CD4-positive, CD25-positive, alpha-beta regulatory T cell (primary cell): ENCODE data around the gene TTLL5. TPM values are rescaled to one million over a fixed set of nuclear protein-coding genes. Genes with fewer than 3 reads are reported as not detected.
"Not testable (repeated sequence)": the region's sequence is repeated elsewhere in the genome, so short reads cannot be mapped to it uniquely, and the experiment has no call there.

ENCODE experiments used
- ATAC-seq, 2 donors: fragments of 150-1000 bp; cut with Tn5 transposase; one replicate each; pipeline ENCODE4 v1.10.0; 2021; ENCODE audit warnings: low read depth in 2 of 2, moderate number of reproducible peaks in 2 of 2, moderate library complexity in 1 of 2
- DNase-seq, 3 donors: peaks; one replicate each; pipeline versions ENCODE4 v3.0.0 to v3.0.0-alpha.2; 2012 to 2022; ENCODE audit warnings: mixed read lengths in 1 of 3
- H3K27ac ChIP-seq: one replicate; pipeline ENCODE4 v1.7.0; 2013; ENCODE audit warnings: mild to moderate bottlenecking, low read length; ENCODE audit not compliant: insufficient read depth, poor library complexity, severe bottlenecking
- H3K27me3 ChIP-seq: one replicate; pipeline ENCODE4 v1.7.0; 2013; ENCODE audit warnings: low read length; ENCODE audit not compliant: control insufficient read depth, insufficient read depth
- H3K36me3 ChIP-seq: one replicate; pipeline ENCODE4 v1.7.0; 2013; ENCODE audit warnings: mild to moderate bottlenecking, low read length, moderate library complexity; ENCODE audit not compliant: control insufficient read depth, insufficient read depth
- H3K4me1 ChIP-seq: 2 replicates; pipeline ENCODE4 v1.7.0; 2013; ENCODE audit warnings: mild to moderate bottlenecking, low read length; ENCODE audit not compliant: insufficient read depth, control insufficient read depth, poor library complexity, severe bottlenecking
- H3K4me3 ChIP-seq: one replicate; pipeline ENCODE4 v1.7.0; 2013; ENCODE audit warnings: low read depth, mild to moderate bottlenecking, low read length, moderate library complexity
- H3K9me3 ChIP-seq, 2 experiments: 1 replicate in 1 of 2; 2 replicates in 1 of 2; pipeline ENCODE4 v1.7.0; 2013; ENCODE audit warnings: low read length in 2 of 2, mild to moderate bottlenecking in 1 of 2, moderate library complexity in 1 of 2; ENCODE audit not compliant: control insufficient read depth in 2 of 2
- H3K27ac Mint-ChIP-seq, 3 donors: one replicate each; pipeline ENCODE4 v1.8.0; 2020 to 2022; ENCODE audit warnings: mild to moderate bottlenecking in 3 of 3, mixed read lengths in 3 of 3, moderate library complexity in 2 of 3
- H3K27me3 Mint-ChIP-seq: one replicate; pipeline ENCODE4 v1.8.0; 2022; ENCODE audit warnings: mild to moderate bottlenecking, mixed read lengths
- H3K36me3 Mint-ChIP-seq: one replicate; pipeline ENCODE4 v1.8.0; 2020; ENCODE audit warnings: mixed read lengths
- H3K4me1 Mint-ChIP-seq, 4 donors: one replicate each; pipeline ENCODE4 v1.8.0; 2020 to 2022; ENCODE audit warnings: mixed read lengths in 4 of 4, mild to moderate bottlenecking in 1 of 4
- H3K4me3 Mint-ChIP-seq, 4 donors: one replicate each; pipeline ENCODE4 v1.8.0; 2020 to 2022; ENCODE audit warnings: mild to moderate bottlenecking in 4 of 4, mixed read lengths in 4 of 4, moderate library complexity in 3 of 4
- H3K9me3 Mint-ChIP-seq, 7 donors: one replicate each; pipeline ENCODE4 v1.8.0; 2020 to 2022; ENCODE audit warnings: mixed read lengths in 7 of 7, mild to moderate bottlenecking in 3 of 7, moderate library complexity in 2 of 7
- polyA plus RNA-seq, 4 donors: library from polyadenylated mRNA; unstranded; fragments of 300-500 nt; fragmentation: Illumina TruSeq; gene quantifications; one replicate each; pipeline ENCODE4 v1.2.3, GENCODE V29; 2021
- total RNA-seq: library from RNA; stranded (reverse); gene quantifications from one replicate; pipeline ENCODE4 v1.2.3, GENCODE V29; 2022

The TTLL5 gene
- total and polyA plus RNA-seq, 5 donors from 2014 or later: 4.9 to 39.2 (median 8.7) TPM

DNA sequence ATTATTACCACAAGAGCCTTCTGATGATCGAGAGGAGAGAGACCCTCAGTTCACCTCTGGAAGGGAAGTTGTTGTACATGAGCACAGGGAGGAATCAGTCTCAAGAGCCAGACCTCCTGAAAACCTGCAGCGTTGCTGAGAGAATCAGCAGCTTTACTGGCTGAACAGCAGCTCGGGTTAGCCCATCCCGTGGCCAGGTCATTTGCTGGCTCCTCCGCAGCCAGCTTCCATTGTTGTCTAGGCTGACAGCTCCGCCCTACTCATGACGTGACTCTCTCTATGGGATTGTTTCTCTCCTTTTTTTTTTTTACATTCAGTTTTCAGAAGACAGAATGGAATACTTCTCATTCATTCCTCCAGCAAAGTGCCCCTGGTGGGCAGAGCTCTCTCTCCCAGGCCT is 250.8 kb downstream of the TTLL5 start:
- Histone ChIP-seq H3K36me3 (no peaks in the 10 kb centered on the region), H3K27ac (no peak overlapping the region), H3K4me3 (no peak overlapping the region), H3K9me3 (no peaks in the 10 kb centered on the region), H3K27me3 (no peaks in the 10 kb centered on the region), H3K4me1 (no peaks in the 10 kb centered on the region)
- Mint-ChIP-seq H3K4me1 (peaks cover 0 to 2% (median under 1%) of the 10 kb centered on the region in 4 donors), H3K27ac (peak overlapping the region in 1 of 3 donors; percentile 53), H3K27me3 (no peaks in the 10 kb centered on the region), H3K36me3 (peaks cover 20% of the 10 kb centered on the region), H3K9me3 (peaks cover 0 to 1% (median 0%) of the 10 kb centered on the region in 7 donors), H3K4me3 (no peak overlapping the region)
- no peak for DNase-seq
- no peak for ATAC-seq

DNA sequence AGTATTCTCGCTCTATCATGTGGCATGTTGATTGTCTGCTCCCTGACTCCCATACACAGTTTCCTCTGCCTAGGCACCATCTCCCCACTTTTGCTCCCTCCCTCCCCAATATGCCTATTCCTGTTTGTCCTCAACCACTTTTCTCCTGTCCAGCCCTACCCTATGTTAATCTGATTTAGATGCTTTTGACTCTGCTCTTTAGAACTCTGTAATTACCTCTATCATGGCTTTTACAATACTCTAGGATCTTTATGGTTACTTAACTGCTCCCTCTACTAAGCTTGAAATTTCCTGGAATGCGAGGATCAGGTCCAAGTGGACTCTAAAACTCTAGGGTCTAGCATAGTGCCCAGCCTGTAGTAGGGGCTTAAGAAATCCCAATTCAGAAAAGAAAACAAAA is 252.1 kb downstream of the TTLL5 start:
- Mint-ChIP-seq H3K4me1 (no peaks in the 10 kb centered on the region), H3K27me3 (no peaks in the 10 kb centered on the region), H3K36me3 (peaks cover 26% of the 10 kb centered on the region), H3K9me3 (peaks cover 0 to 1% (median 0%) of the 10 kb centered on the region in 7 donors), H3K4me3 (no peak overlapping the region), H3K27ac (no peak overlapping the region)
- H3K36me3 ChIP-seq: no peaks in the 10 kb centered on the region
- H3K4me1 ChIP-seq: no peaks in the 10 kb centered on the region
- DNase-seq: no peak
- H3K4me3 ChIP-seq: no peak overlapping the region
- no peak for ATAC-seq
- H3K27me3 ChIP-seq: no peaks in the 10 kb centered on the region
- no peak overlapping the region for H3K27ac ChIP-seq
- H3K9me3 ChIP-seq: no peaks in the 10 kb centered on the region

GRCh38 chr14:75915045-75915444 is 254.0 kb downstream of the TTLL5 start:
- Histone ChIP-seq H3K36me3 (no peaks in the 10 kb centered on the region), H3K27me3 (no peaks in the 10 kb centered on the region), H3K27ac (no peak overlapping the region), H3K4me3 (no peak overlapping the region), H3K9me3 (no peaks in the 10 kb centered on the region), H3K4me1 (no peaks in the 10 kb centered on the region)
- H3K27ac Mint-ChIP-seq: no peak overlapping the region
- ATAC-seq (no peak), DNase-seq (no peak)
- no peak overlapping the region for H3K4me3 Mint-ChIP-seq
- H3K27me3 Mint-ChIP-seq: no peaks in the 10 kb centered on the region
- H3K4me1 Mint-ChIP-seq: no peaks in the 10 kb centered on the region
- peaks cover 0 to 2% (median 0%) of the 10 kb centered on the region in 7 donors for H3K9me3 Mint-ChIP-seq
- H3K36me3 Mint-ChIP-seq: peaks cover 17% of the 10 kb centered on the region

DNA sequence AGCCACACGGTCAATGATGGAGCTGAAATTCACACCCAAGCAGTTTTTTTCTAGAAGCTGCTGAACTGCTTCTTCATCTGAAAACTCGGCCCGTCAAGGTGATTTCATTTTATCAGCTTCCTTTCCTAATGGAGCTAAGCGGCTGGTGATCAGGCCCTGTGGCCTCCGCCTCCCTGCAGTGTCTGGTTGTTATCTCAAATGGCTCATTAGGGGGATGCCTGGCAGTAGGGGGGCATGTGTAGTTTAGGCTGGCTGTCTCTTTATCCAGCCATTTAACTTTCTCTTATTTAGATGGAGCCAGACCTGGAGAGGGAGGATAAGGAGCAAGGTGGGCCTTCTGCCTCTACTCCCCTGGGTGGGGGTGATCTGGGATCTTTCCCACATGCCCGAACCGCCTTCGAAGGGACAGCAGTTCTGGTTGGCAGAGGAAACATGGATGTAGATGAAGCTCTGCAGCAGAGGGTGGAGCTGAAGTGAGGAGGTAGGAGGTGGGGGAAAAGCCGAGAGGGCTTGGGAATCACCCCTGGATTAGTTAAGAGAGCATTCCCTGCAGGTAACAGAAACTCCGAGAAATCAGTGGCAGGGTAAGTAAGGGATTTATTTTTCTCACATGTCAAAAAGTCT is 256.4 kb downstream of the TTLL5 start:
- no peaks in the 10 kb centered on the region for H3K9me3 ChIP-seq
- ATAC-seq: no peak
- H3K36me3 Mint-ChIP-seq: peaks cover 34% of the 10 kb centered on the region
- H3K27me3 Mint-ChIP-seq: no peaks in the 10 kb centered on the region
- H3K9me3 Mint-ChIP-seq: peaks cover 0 to 6% (median 1%) of the 10 kb centered on the region in 7 donors
- H3K4me1 ChIP-seq: no peaks in the 10 kb centered on the region
- no peaks in the 10 kb centered on the region for H3K36me3 ChIP-seq
- no peaks in the 10 kb centered on the region for H3K4me1 Mint-ChIP-seq
- no peak overlapping the region for H3K27ac Mint-ChIP-seq
- no peaks in the 10 kb centered on the region for H3K27me3 ChIP-seq
- no peak overlapping the region for H3K27ac ChIP-seq
- no peak overlapping the region for H3K4me3 ChIP-seq
- H3K4me3 Mint-ChIP-seq: no peak overlapping the region
- no peak for DNase-seq

GRCh38 chr14:75917946-75918335 is 256.9 kb downstream of the TTLL5 start:
- Mint-ChIP-seq H3K9me3 (peaks cover 0 to 6% (median 1%) of the 10 kb centered on the region in 7 donors), H3K27ac (no peak overlapping the region), H3K4me3 (no peak overlapping the region), H3K4me1 (no peaks in the 10 kb centered on the region), H3K27me3 (no peaks in the 10 kb centered on the region), H3K36me3 (peaks cover 34% of the 10 kb centered on the region)
- Histone ChIP-seq H3K4me1 (no peaks in the 10 kb centered on the region), H3K27ac (no peak overlapping the region), H3K9me3 (no peaks in the 10 kb centered on the region), H3K27me3 (no peaks in the 10 kb centered on the region), H3K4me3 (no peak overlapping the region), H3K36me3 (no peaks in the 10 kb centered on the region)
- ATAC-seq (no peak), DNase-seq (no peak)

DNA sequence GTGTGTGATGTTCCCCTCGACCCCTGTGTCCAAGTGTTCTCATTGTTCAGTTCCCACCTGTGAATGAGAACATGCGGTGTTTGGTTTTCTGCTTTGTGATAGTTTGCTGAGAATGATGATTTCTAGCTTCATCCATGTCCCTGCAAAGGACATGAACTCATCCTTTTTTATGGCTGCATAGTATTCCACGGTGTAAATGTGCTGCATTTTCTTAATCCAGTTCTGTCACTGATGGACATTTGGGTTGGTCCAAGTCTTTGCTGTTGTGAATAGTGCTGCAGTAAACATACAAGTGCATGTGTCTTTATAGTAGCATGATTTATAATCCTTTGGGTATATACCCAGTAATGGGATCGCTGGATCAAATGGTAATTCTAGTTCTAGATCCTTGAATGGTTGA is 259.4 kb downstream of the TTLL5 start:
- not testable (repeated sequence) for H3K9me3 ChIP-seq, H3K9me3 Mint-ChIP-seq, H3K36me3 ChIP-seq, H3K27ac Mint-ChIP-seq, DNase-seq, H3K27me3 ChIP-seq, H3K4me1 ChIP-seq, H3K4me3 Mint-ChIP-seq, H3K27ac ChIP-seq, H3K27me3 Mint-ChIP-seq, H3K4me3 ChIP-seq, H3K4me1 Mint-ChIP-seq, ATAC-seq
- peaks cover 35% of the 10 kb centered on the region for H3K36me3 Mint-ChIP-seq

DNA sequence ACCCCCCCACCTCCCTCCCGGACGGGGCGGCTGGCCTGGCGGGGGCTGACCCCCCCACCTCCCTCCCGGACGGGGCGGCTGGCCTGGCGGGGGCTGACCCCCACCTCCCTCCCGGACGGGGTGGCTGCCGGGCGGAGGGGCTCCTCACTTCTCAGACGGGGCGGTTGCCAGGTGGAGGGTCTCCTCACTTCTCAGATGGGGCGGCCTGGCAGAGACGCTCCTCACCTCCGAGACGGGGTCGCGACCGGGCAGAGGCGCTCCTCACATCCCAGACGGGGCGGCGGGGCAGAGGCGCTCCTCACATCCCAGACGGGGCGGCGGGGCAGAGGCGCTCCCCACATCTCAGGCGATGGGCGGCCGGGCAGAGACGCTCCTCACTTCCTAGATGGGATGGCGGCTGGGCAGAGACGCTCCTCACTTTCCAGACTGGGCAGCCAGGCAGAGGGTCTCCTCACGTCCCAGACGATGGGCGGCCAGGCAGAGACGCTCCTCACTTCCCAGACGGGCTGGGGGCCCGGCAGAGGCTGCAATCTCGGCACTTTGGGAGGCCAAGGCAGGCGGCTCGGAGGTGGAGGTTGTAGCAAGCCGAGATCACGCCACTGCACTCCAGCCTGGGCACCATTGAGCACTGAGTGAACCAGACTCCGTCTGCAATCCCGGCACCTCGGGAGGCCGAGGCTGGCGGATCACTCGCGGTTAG is 264.2 kb downstream of the TTLL5 start:
- DNase-seq, H3K4me3 Mint-ChIP-seq, H3K9me3 Mint-ChIP-seq, H3K4me1 ChIP-seq, H3K27ac Mint-ChIP-seq, ATAC-seq, H3K27me3 Mint-ChIP-seq, H3K36me3 ChIP-seq, H3K27ac ChIP-seq, H3K9me3 ChIP-seq, H3K27me3 ChIP-seq, H3K4me1 Mint-ChIP-seq, H3K4me3 ChIP-seq: not testable (repeated sequence)
- H3K36me3 Mint-ChIP-seq: peaks cover 27% of the 10 kb centered on the region
